PC-9 (cell line): ENCODE measurements around the gene BCAS3.

Experiments used
- CTCF ChIP-seq: fragments of 200-600 bp; sonication (generic); conservative IDR thresholded peaks from 2 replicates; pipeline ENCODE4 v1.6.1; 2017; ENCODE audit warnings: mixed run types, antibody characterized with exemption, mild to moderate bottlenecking, moderate library complexity
- EZH2 ChIP-seq: fragments of 200-600 bp; sonication (generic); IDR thresholded peaks from 2 replicates; pipeline ENCODE4 v1.8.0; 2017; ENCODE audit warnings: antibody characterized with exemption, low read depth

- TF ChIP-seq CTCF (no peak), EZH2 (no peak)
Observed at GRCh38 chr17:61202564-61202963, 524.9 kb downstream of the BCAS3 start.
